ENCODE measurements around the gene C2CD2. TPM values are rescaled to one million over a fixed set of nuclear protein-coding genes. Genes with fewer than 3 reads are reported as not detected.

C2CD2 gene
- total and polyA plus RNA-seq, 2 of the 8 experiments (the other 6 are each of a cell fraction or from before 2014, with no cell fraction given) = 10.4 to 13.0 TPM

- TF ChIP-seq HDAC2 (IDR thresholded peaks at IDR 0.05; ENCODE audit: borderline replicate concordance in 1 of 2, low read depth in 2 of 2, low read length in 2 of 2) = no peak
- TF ChIP-seq MAFK (IDR thresholded peaks at IDR 0.05; ENCODE audit: low read depth, low read length) = no peak
- TF ChIP-seq TCF12 (IDR thresholded peaks at IDR 0.05; ENCODE audit: low read depth, low read length) = no peak
- TF ChIP-seq EGR1 (IDR thresholded peaks at IDR 0.05; ENCODE audit: borderline replicate concordance, low read depth, low read length) = no peak
- TF ChIP-seq TAF7 (optimal IDR thresholded peaks at IDR 0.05; ENCODE audit: borderline replicate concordance, low read depth, low read length) = no peak
- no peak for TF ChIP-seq GABPA (IDR thresholded peaks at IDR 0.05; ENCODE audit: borderline replicate concordance, insufficient read depth, low read length)
Measured at GRCh38 chr21:41942457-41942856, 11.4 kb downstream of the C2CD2 start (continued).
